Fibroblast of villous mesenchyme (primary cell): ENCODE measurements around the gene A3GALT2. TPM values are rescaled to one million over a fixed set of nuclear protein-coding genes. Genes with fewer than 3 reads are reported as not detected.
A peak's percentile ranks its signal among the peaks of the same experiment; 100 is the strongest.

Source experiments
- DNase-seq: peaks from one replicate; pipeline ENCODE4 v3.0.0-alpha.2; 2010; ENCODE audit warnings: low read depth
- H3K4me3 ChIP-seq: 2 replicates; pipeline ENCODE4 v1.5.1; 2011; ENCODE audit warnings: low read depth, mild to moderate bottlenecking, low read length
- total RNA-seq: library from RNA; depleted of rRNA; stranded (reverse); fragments of >200 nt; gene quantifications from 2 replicates; pipeline ENCODE4 v1.2.3, GENCODE V29; 2012
- TF ChIP-seq, protein P1 (sequence below): IDR thresholded peaks from 2 replicates; pipeline ENCODE4 v1.5.1; 2012; ENCODE audit warnings: low read depth, mild to moderate bottlenecking, low read length; ENCODE audit not compliant: insufficient read depth

The A3GALT2 gene
- total RNA-seq, 1 donor, result not detected

DNA sequence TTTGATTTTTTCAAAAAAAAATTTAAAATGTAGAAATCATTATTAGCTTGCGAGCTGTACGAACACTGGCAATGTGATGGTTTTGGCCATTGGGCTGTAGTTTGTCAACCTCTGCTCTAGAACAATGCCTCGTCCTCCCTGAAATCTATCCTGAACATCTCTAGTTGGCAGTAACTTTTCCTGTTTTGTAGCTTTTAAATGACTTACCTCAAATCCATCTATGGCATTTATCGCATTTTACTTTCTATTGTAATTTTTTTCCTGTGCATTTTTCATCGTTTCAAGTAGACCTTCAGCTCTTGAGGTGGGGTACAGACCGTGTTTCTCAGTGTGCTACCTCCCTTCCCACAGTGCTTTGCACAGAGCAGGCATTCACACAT, 30.4 kb upstream of the A3GALT2 start:
- no peak overlapping the region for H3K4me3 ChIP-seq
- DNase-seq, result no peak
- TF ChIP-seq, protein P1, sequence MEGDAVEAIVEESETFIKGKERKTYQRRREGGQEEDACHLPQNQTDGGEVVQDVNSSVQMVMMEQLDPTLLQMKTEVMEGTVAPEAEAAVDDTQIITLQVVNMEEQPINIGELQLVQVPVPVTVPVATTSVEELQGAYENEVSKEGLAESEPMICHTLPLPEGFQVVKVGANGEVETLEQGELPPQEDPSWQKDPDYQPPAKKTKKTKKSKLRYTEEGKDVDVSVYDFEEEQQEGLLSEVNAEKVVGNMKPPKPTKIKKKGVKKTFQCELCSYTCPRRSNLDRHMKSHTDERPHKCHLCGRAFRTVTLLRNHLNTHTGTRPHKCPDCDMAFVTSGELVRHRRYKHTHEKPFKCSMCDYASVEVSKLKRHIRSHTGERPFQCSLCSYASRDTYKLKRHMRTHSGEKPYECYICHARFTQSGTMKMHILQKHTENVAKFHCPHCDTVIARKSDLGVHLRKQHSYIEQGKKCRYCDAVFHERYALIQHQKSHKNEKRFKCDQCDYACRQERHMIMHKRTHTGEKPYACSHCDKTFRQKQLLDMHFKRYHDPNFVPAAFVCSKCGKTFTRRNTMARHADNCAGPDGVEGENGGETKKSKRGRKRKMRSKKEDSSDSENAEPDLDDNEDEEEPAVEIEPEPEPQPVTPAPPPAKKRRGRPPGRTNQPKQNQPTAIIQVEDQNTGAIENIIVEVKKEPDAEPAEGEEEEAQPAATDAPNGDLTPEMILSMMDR, result no peak

DNA sequence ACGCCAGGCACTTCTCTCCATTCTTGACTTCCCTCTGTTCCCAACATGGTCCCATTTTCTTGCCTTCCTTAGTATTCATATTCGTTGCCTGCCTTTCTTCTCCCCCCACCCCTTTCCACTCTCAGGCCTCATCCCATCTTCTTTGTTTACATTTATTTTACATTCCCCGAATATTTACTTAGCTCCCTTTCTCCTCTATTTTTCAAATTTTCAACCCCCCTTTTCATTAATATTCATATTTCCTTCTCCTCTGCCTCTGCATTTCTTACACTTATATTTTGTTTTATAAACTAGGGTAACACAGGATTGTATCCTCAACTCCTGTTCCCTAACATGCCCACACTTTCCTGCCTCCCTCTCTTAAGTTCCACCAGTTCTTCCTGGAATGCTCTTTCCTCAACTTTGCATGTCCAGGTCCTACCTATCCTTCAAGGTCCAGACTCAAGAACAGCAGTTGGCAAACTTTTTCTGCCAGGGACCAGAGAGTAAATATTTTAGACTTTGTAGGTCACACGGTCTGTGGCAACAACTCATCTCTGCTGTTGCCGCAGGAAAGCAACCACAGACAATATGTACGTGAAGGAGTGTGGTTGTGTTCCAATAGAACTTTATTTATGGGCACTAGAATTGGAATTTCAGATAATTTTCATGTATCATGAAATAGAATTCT, 29.8 kb upstream of the A3GALT2 start:
- TF ChIP-seq, protein P1, result no peak
- peak overlapping the region; percentile 56 for H3K4me3 ChIP-seq
- no peak for DNase-seq

DNA sequence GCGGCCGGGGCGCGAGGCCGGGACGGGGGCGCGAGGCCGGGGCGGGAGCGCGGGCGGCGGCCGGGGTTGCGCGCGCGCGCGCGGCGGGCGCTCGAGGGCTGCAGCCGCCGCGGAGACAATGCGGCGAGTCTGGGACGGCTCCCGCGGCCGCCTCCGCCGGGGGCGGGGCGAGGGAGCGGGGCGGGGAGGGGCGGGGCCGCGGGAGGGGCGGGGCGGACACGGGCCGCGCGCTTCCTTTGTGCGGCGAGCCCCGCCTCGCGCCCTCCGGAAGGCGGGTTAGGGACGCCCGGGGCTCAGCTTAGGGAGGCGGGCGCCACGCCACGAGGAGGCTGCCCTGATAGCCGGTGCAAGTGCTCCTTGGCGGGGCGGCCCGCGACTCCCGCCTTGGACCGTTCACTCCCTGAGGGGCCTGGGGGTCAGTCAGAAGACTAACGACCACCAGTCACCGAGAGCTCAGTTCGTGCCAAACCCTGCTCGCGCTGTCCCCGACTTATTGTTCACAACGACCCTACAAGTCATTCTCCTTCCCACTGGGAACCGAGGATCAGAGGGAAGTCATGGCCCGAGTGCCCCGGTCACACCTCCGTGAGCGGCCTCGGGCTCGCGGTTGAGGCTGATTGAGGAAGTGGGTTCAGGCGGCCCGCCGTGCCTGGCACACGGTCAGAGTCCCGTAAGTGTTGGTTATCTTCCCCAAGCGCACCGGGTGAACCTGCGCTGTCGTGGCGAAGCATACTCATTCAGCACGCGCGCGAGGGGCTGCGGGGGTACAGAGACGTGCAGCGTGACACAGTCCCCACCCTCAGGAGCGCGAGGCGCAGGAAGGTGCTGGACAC, 29.1 kb upstream of the A3GALT2 start:
- DNase-seq, result peak; percentile 84
- TF ChIP-seq, protein P1, result no peak
- peak overlapping the region; percentile 85 for H3K4me3 ChIP-seq

DNA sequence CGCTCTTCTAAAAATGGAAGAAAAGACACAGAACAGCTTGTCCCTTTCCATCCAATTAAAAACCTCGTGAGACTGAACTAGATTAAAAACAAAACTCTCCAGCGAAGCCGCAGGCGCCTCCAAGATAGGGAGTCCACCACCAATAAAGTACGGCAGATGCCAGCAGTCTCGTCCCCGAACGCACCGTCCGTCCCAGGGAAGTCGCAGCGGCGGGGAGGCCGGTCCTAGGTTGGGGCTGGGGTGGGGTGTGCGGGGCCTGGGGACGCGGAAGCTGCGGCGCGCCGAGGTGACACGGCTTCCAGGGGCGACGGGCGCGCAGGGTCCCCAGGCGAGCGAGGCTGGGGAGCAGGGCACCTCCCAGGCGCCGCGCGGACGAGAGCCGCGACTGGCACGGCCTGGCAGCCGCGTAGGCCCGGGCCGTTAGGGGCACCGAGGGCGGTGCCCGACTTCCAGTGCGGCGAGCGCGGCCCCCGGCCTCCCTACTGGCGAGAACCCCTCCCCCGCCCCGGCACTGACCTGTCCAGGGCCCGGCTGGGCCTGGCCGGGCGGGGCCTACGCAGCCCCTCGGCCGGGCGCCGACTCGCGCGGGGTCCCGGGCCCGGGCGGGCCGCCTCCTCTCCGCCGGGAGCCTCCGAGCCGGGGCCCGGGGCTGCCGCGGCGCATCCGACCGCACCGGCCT, 28.3 kb upstream of the A3GALT2 start:
- TF ChIP-seq, protein P1, result no peak
- H3K4me3 ChIP-seq, result peak overlapping the region; percentile 85
- peak; percentile 39 for DNase-seq

DNA sequence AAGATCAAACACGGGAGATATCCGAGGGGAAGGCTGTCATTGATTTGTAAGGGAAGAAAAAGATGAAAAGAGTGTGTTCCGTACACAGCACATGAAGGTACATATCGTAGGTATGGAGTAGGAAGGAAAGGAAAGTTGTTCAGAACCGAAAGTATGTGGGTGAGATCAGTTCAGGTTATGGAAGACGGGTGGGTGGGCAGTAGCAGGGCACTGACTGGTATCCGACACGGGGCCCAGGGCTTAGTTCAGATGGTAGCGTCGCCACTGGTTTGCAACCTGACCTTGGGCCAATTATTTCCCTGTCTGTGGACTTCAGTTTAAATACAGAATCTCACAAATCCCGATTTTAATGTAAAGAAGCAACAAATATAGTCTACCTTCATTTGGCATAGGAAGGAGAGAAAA, 27.8 kb upstream of the A3GALT2 start:
- peak; percentile 53 for DNase-seq

DNA sequence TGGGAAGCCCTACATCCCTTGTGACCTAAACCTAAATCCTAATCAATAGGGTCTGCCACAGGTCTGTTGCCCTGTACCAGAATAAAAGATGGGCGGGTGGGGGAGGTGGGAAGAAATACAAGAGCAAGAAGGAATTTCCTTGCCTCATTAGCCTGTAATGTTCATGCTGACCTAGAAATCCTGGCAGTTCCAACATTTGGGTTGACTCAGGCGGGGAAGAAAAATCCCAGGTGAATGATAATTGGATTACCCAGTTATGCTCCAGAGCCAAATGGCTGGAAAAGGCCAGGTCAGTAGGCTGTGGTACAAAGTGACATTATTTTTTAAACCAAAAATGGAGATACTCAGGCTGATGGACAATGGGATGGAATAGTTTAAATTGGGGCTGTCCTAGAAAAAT, 27.3 kb upstream of the A3GALT2 start:
- peak; percentile 39 for DNase-seq
- TF ChIP-seq, protein P1, result no peak
- peak overlapping the region; percentile 85 for H3K4me3 ChIP-seq

More for the DNA sequence above, 27.8 kb upstream of the A3GALT2 start:
- H3K4me3 ChIP-seq, result peak overlapping the region; percentile 85
- TF ChIP-seq, protein P1, result no peak
